ENCODE data around the gene TMC3.

The TMC3 gene

DNA sequence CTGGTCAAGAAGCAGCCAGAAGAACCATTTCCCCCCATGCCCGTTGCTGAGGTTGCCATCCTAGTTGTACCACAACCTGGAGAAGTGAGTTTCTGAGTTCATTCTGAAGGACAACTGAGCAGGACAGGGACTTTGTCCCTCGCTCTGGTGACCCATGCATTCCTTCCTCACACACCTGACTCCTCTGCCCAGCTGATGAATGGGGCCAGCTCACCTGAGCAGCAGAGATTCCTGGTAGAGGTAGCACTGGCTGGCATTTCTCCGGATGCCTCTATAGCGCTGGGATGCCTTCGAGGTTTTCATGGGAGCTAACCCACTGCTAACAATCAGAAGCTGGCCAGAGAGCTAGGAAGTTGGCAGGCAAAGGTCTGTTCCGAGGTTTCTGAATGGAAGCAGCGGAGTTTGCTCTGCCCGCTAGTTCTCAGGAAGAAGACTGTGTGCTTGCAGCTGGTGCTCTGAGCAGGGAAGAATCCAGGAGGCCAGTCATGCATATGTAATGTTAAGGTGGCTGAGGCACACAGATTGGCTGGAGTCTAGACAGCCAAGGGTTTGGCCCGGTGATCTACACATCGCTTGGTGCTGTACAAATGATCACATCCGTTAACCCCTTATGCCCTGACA, at the start of gene TMC3:
Gene TMC3, minus strand, starts transcription at position 439 of the 621 bp plus-strand sequence. Its CDS starts 136 bp downstream, at position 303.
- DNase-seq: no peak

DNA sequence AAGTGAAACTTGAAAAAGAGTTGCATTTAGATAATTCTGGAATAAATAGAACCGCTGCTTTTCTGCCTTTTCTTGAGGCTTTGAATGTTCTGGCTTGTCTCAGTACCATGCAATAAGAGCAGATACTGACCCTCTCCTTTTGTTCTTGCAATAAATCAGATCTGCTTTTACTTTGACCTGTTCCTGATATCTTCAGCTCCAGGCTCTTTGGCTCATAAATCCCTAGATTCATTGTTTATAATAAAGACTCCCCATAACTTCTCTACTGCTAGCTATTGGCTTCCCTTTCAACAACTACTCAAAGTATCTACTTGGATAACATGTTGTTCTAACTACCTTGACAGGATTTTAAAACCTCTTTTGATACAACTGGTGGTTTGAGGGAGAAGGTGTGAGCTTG, 47.4 kb upstream of the TMC3 start:
- no peak for DNase-seq

DNA sequence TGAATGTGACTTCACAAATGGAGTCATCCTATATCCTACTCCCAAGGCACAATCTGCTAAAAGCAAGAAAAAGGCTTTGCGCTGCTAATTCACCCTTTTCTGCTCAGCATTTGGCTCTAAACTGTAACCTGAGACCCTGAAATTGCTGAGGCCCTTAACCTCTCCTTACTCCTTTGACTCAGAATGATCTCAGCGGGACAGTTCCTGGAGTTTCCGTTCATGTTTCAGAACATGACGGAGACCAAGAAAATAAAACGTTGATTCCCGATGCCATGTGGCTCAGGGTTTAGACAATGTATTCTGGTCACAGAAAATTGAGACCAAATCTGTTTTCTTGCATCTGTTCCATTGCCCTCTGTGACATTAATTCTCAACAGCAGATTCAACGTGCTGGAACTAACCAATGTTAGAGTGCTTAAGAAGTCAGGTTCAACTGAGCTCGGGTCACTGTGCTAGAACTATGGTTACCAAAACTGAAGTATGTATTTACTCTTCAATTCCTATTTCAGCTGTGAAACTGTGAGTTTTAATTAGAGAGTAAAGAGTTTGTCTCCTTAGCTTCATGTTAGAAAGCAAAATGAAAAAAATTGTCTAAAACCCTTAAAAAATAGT, 45.4 kb upstream of the TMC3 start:
- DNase-seq: no peak

DNA sequence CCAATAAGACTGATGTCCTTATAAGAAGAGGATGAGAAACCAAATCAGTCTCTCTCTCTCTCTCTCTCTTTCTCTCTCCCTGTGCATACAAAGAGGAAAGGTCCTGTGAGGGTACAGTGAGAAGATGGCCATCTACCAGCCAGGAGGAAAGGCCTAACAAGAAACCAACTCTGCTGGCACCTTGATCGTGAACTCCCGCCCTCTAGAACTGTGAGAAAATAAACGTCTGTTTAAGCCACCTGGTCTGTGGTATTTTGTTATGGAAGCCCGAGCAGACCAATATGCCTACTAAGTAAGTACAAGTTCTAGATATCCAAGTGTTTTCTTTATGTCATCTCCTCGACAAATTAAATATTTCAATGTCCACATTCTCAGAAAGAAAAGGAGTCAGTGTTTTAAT, 44.9 kb upstream of the TMC3 start:
- no peak for DNase-seq

DNA sequence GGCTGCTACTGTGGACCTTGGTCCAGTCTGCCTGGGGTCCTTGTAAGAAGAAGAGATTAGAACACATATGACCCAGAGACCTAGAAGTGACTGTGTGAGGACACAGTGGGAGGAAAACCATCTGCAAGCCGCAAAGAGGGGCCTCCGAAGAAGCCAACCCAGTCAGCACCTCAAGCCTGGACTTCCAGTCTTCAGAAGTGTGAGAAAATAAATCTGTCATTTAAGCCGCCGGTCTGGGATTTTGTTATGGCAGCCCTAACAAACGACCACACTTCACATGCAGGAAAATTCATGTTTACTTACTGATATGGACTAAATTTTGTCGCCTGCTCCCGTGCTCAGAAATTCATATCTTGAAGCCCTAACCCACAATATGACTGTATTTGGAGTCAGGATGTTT, 44.4 kb upstream of the TMC3 start:
- no peak for DNase-seq

DNA sequence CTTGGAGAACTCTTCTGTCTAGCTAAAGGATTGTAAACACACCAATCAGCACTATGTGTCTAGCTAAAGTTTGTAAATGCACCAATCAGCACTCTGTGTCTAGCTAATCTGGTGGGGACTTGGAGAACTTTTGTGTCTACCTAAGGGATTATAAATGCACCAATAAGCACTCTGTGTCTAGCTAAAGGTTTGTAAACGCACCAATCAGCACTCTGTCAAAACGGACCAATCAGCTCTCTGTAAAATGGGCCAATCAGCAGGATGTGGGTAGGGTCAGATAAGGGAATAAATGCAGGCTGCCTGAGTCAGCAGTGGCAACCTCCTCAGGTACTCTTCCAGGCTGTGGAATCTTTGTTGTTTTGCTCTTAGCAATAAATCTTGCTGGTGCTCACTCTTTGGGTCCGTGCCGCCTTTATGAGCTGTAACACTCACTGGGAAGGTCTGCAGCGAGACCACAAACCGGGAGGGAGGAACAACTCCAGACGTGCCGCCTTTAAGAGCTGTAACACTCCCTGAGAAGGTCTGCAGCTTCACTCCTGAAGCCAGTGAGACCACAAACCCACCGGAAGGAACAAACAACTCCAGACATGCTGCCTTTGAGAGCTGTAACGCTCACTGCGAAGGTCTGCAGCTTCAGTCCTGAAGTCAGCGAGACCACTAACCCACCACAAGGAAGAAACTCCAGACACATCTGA, 40.4 kb upstream of the TMC3 start:
- DNase-seq: peak in 1 of 6 experiments; percentile 13

DNA sequence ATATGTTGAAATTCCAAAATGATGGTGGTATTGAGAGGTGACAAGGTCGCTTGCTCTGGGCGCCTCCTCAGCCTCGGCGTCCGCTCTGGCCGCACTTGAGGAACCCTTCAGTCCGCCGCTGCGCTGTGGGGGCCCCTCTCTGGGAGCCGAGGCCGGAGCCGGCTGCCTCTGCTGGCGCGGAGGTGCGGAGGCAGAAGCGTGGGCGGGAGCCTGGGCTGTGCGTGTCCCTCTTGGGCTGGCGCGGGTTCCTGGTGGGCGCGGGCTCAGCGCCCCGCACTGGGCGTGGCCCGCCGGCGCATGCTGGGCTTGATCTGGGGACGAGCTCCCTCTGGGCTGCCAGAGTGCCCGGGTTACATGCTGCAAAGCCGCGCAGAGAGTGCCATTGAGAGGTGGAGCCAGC, 39.8 kb upstream of the TMC3 start:
- DNase-seq: no peak

DNA sequence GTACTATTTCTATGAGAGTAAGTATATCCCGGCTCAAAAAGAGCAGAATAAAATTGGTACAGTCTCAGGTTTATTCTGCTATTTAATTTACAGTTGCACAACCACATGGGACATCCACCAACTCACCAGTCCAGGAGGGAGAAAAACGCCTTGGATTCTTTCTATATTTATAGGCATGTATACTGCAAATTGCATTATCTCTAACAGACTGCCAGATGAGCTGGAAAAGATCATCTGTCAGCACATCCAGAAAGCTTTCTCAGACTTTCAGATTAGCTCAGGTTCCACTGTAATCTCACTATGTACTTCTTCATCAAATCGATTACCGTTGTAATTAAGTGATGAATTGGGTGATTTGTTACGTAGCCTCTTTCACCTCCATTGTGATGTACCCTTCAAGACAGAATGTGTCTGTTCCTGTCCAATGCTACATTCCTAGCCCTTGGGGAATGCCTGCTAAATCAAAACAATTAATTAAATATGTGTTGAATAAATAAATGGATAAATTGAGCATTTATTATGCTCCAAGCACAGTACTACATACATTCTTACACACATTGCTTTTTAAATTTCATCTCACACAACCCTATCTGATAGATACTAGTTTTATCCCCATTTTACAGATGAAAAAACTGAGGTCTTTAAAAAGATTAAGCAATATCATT, 38.1 kb upstream of the TMC3 start:
- DNase-seq: no peak

DNA sequence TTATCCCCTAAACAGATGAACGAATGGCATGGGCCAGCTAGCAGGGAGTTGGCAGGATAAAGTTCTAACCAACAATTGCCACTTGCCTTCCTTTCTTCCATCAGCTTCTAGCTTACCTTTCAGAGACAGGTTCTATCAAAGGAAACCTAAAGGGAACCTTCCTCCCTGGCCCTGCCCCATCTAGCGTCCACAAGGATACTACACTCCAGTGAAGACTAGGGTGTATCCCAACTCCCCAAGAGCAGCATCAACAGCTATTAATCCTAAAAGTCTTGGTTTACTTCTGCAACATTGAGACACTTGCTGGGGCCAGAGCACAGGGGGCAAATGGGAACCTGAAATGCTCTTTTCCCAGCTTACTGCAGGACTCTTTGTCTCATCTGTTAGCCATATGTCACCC, 37.0 kb upstream of the TMC3 start:
- DNase-seq: no peak

DNA sequence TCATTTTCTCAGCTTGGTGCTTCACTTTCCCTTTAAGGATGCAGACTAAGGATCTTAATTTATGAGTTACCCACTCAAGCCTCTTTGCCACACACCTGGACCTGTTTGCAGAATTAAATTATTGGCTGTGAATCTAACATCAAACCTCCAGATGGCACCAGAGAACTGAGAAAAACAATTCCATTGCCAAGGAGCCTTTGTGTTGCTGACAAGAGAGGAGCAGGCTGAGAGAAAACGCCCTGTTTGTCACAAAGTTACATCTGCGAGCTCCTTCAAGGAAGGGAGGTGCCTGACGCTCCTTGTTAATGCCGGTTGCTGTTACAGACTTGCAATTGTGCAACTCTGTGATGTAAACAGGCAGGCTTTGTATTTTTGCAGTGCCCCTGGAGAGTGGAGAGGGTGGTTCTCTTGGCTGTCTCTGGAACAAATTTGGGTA, 36.3 kb upstream of the TMC3 start:
- peak in 5 of 6 experiments; percentile 7 to 73 (median 50) for DNase-seq

DNA sequence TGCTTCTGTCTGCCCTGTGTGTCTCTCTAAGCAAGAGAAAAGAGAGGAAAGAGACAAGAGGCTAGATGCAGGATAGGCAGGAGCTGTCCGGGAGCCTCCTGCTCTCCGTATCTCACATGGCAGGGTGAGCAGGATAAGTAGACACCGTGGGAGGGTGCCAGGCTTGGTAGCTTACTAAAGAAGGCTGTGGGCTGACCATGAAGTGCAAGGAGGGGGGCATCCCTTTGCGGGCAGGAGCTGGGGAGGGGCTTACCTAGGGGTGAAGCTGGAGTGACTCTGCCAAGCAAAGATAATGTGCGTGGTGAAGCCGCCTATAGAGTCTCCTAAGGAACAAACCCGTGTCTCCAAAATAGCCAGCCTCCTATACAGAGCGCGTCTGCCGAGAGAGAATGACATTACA, 33.7 kb upstream of the TMC3 start:
- DNase-seq: no peak

DNA sequence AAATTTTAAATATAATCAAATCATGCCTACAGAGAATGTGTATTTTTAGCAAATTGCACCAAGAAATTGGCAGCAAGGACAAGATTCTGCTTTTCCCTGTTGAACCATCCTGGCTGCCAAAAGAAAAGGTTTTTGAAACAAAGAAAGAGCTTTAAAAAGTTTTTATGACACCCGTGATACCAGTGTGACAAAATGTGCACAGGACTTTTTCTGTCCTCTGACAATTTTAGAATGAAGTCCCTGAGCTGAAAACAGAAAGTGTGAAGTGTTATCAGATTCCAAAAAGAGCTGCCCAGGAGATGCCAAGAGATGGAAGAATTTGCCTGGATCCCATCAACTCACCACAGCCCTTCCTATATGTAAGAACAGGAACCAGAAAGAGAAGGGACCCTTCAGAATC, 33.2 kb upstream of the TMC3 start:
- no peak for DNase-seq

DNA sequence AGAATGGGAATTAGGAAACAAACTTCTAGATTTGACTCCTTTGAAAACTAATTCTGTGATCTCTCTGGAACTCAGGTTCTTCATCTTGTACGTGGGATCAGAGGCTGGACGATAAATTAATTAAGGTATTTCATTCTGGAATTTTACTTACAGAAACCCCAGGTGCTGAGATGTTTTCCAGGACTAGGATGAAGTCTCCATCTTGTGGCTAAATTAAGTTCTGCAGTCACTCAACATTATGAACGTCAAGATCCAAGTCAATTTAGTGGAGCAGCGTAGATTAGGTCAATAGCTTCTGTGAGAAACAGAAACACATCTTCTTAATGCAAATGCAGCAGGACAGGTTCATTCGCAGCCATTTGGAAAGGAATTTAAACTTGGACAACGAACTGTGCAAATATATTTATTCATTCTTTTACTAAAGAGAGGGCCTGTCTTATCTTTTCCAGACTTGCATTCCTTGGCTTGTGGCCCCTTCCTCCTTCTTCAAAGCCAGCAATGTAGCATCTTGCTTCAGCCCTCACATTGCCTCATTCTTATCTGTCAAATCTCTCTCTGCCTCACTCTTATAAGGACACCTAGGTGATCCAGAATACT, 26.7 kb upstream of the TMC3 start:
- peak in 3 of 6 experiments; percentile 13 to 63 (median 50) for DNase-seq

DNA sequence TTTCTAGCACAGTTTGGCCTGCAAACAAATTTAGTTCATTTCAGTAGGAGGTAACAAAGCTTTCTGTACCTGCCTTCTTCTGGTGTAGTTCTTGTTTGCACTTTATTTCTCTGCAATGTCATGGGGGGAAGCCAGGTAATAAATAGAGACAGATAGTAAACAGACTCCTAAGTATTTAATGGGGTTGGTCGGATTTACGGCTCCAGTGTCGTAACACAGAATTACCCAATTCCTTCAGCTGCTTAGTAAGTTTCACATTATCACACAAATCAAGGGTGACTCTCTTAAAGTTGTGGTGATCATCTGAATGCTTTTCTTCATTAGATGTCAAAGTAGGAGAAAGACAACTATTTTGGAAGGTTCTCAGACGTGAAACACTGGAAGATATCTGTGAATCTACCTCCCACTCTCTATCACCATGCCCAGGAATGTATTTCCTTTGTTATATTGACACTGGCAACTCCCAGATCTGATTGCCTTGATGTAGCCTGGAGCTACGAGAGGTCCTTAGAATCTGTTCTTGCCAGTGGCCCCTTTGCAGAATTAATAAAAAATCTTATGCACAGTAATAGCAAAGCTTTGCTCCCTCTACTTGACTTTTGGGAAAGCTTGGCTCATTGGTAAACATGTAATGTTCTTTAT, 25.0 kb upstream of the TMC3 start:
- no peak for DNase-seq

DNA sequence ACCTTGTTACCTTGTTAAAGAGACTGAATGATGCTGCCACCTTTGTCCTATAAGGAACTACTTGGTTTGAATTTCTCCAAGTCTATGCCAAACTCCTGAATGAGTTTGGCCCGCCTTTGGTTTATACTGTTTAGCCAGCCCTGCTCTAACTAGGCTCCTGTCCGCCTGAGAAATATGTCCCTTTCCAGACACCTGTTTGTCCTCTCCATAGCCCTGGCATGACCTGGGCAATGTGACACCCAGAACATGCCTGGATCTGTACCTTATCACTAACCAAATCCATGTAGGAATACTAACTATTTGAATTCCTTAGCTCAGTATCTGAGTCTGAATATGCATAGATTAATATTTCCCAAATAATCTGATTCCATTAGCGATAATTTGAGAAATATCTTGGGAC, 24.4 kb upstream of the TMC3 start:
- no peak for DNase-seq

DNA sequence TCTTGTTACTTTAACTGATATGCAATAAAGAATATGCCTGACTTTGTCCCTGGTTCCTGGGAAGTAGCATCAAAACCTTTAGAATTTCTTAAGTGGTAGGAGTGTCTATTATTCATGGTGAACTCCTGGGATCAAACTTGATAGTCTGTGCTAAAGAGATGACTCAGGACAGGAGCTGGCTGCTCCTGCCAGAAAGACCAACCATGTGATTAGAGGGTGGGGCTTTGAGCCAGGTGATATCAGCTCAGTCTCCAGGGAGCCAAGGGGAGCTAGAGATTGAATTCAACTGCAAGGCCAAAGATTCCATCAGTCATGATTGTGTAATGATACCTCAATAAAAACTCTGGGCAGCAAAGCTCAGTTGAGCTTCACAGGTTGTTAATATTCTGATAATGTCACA, 20.6 kb upstream of the TMC3 start:
- DNase-seq: no peak

DNA sequence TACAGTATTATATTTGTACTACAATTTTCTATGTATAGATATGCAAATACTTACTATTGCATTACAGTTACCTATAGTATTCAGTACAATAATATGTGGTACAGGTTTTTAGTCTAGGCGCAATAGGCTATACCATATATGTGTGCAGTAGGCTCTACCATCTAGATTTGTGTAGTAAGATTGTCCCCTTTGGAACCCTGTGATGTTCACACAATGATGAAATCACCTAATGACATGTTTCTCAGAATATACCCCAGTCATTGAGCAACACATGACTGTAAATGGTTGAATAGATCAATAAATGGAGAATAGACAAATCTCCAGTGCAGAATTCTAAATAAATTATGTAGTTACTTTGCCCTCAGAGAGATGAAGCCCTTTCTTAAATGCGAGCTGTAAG, 17.6 kb upstream of the TMC3 start:
- DNase-seq: no peak

DNA sequence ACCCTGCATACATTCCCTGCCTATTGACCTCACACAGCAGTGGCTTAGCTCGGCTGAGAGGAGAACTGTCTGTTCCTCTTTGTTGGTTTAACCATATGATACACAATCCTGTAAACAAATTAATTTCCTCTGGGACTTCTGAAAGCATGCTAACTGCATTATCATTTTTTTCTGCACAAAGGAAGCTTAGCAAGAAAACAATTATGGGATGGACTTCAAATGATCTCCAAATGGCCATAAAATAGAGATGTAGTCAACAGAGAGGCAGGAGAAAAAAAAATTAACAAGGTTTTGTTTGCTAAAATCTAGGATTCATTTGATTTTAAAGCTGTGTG, 14.4 kb upstream of the TMC3 start:
- DNase-seq: no peak

DNA sequence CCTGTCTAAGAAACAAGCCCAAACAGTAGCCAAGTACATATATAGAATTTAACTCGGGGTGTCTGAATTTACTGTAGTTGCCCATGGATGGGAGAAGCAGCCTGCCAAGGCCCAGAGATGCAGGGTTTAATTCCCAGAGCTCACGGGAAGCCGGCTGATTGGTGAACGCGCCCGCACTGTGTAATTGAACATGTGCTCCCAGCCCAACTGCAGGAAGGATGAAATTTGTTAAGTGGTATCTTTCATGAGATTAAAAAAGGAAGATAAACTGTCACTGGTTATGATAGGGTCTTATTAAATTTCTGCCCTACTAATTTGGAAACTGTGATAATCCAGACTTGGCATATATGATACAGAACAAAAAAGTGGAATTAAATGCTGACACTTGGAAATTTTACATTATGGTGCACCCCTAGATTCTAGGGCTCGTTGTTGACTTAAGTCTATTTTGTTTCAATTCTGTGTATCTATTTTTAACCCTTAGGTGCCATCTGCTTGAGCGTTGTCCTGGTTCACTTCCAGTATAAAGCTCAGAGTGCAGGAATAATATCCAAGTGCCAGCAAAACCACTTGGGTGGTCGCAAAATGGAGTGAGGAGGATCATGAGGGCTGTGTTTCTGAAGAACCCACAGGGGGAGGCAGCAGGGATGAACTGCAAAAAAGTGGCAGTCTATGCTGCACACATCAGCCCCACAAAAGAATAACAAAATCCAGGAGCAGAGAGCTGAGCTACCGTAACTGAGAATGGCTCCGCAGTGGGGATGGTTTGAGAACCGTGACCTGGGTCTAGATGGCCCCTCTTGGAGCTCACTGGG, 13.8 kb upstream of the TMC3 start:
- DNase-seq: peak in 1 of 6 experiments; percentile 13

DNA sequence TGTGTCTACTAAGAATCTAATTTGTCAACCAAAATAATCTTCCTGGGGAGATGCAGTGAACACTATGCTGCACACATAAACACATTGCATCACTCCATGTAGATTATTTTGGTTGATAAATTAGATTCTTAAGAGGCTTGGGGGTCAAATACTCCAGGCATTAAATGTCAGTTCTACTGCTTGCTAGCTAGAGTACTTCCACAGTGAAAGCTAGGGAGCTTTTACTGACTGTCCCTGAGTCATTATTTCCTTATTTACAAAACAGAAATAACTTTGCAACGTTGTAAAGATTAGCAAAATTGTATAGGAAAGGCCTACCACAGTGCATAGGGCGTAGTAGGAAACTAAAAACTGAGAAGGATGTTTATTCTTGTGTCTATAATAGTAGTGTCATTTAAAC, 12.9 kb upstream of the TMC3 start:
- no peak for DNase-seq

DNA sequence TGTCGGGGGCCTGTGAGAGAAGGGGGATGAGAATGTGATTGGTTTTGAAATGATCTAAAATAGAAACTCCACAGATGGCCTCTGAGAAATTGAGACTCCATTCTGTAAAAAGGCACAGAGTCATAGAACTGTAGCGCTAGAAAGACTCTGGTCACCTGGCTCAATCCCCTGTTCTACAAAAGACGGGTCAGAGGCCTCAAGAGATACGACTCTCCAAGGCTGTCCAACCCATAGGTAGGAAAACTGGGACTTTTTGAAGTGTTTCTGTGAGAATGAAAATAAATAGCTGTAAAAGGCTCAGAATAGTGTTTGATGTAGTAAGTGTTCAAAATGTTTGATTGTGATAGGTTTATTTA, 11.7 kb upstream of the TMC3 start:
- no peak for DNase-seq

All from stimulated activated naive CD4-positive, alpha-beta T cell (primary cell).